Measurements from ENCODE around the gene CRYZL1. TPM values are rescaled to one million over a fixed set of nuclear protein-coding genes. Genes with fewer than 3 reads are reported as not detected.

The CRYZL1 gene
- total and polyA plus RNA-seq, 9 donors, result 21.2 to 35.9 (median 29.9) TPM

DNA sequence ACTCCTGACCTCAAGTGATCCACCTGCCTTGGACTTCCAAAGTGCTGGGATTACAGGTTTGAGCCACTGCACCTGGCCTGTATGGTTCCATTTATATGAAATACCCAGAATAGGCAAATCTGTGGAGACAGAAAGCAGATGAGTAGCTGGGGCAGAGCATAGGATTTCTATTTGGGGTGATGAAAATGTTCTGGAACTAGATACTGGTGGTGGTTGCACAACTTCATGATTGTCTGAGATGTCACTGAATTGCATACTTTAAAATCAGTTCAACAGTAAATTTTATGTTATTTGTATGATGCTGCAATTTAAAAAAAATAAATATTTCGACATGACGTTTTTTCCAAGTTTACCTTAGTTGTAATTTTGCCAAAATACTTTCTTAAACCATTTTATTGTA, 24.6 kb upstream of the CRYZL1 start:
- WGBS (ENCODE audit: insufficient coverage), result no CpG with 5 or more reads among the region's 2 CpGs

DNA sequence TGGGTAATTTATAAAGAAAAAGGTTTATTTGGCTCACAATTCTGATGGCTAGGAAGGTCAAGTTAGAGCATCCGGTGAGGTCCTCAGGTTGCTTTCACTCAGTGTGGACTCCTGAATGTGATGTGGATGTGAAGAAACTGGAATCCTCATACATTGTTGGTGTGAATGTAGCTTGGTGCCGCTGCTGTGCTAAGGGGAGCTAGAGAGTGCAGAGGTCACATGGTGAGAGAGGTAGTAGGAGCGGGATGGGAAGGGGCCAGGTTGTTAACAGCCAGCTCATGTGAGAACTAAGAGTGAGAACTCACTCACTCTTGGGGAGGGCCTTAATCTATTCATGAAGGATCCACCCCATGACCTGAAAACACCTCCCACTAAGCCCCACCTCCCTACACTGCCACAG, 22.6 kb upstream of the CRYZL1 start:
- WGBS (ENCODE audit: insufficient coverage), result 91% methylated on average over 1 of the region's 3 CpGs
- H3K9me3 ChIP-seq (replicated peaks; ENCODE audit: control insufficient read depth, low read depth, low read length), result no peaks in the 10 kb centered on the region

More for the DNA sequence above, 24.6 kb upstream of the CRYZL1 start:
- Histone ChIP-seq H3K4me1 (ENCODE audit: control insufficient read depth, insufficient read depth, low read length) (peaks cover 5% of the 10 kb centered on the region), H3K9me3 (replicated peaks; ENCODE audit: control insufficient read depth, low read depth, low read length) (no peaks in the 10 kb centered on the region), H3K36me3 (ENCODE audit: control insufficient read depth, insufficient read depth, low read length) (no peaks in the 10 kb centered on the region), H3K27ac (ENCODE audit: low read length) (no peak overlapping the region), H3K4me3 (ENCODE audit: low read length) (no peak overlapping the region), H3K27me3 (ENCODE audit: control insufficient read depth, insufficient read depth, low read length) (no peaks in the 10 kb centered on the region)
- no peak for DNase-seq

DNA sequence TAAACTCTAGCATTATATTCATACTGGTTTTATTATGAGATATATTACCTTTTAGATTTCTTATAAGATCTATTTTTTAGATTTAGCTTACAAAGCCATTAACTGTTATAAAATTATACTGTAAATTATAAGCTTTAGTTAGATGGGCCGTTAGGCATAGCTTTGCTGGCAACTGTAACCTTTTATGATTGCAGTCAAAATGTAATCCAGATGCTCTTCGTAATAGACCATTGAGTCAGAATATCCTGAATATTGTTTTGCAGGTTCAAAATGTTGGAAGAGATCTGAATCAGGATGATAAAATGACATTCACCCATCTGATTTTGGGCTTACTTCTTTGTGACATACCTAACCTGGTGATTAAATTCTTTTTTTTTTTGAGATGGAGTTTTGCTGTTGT, 21.7 kb upstream of the CRYZL1 start:
- Histone ChIP-seq H3K27ac (ENCODE audit: low read length) (no peak overlapping the region), H3K4me1 (ENCODE audit: control insufficient read depth, insufficient read depth, low read length) (peaks cover 2% of the 10 kb centered on the region), H3K4me3 (ENCODE audit: low read length) (no peak overlapping the region), H3K9me3 (replicated peaks; ENCODE audit: control insufficient read depth, low read depth, low read length) (no peaks in the 10 kb centered on the region), H3K36me3 (ENCODE audit: control insufficient read depth, insufficient read depth, low read length) (no peaks in the 10 kb centered on the region), H3K27me3 (ENCODE audit: control insufficient read depth, insufficient read depth, low read length) (no peaks in the 10 kb centered on the region)
- DNase-seq, result no peak
- WGBS (ENCODE audit: insufficient coverage), result no CpG with 5 or more reads among the region's 2 CpGs

More for the DNA sequence above, 22.6 kb upstream of the CRYZL1 start:
- H3K27ac ChIP-seq (ENCODE audit: low read length), result no peak overlapping the region
- no peaks in the 10 kb centered on the region for H3K36me3 ChIP-seq (ENCODE audit: control insufficient read depth, insufficient read depth, low read length)
- peaks cover 5% of the 10 kb centered on the region for H3K4me1 ChIP-seq (ENCODE audit: control insufficient read depth, insufficient read depth, low read length)
- no peak overlapping the region for H3K4me3 ChIP-seq (ENCODE audit: low read length)
- no peaks in the 10 kb centered on the region for H3K27me3 ChIP-seq (ENCODE audit: control insufficient read depth, insufficient read depth, low read length)
- no peak for DNase-seq

DNA sequence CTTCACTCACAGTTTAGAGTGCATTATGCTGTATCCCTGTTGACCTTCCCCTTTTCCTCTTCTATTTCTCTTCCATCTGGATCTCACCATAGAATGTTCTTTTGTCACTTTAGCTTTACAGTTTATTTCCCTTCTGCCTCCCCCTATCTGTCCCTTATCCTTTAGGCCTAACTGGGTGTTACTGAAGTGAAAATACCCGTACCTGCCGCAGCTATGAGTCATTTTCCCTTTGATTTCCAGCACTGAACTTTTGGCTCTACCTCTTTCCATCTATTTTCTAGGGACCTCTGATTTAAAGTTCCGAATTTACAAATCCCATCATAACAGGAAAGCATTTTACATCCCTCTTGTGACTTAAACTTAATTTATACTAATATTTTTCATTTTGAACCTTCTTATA, 20.5 kb upstream of the CRYZL1 start:
- Histone ChIP-seq H3K9me3 (replicated peaks; ENCODE audit: control insufficient read depth, low read depth, low read length) (no peaks in the 10 kb centered on the region), H3K36me3 (ENCODE audit: control insufficient read depth, insufficient read depth, low read length) (no peaks in the 10 kb centered on the region), H3K4me1 (ENCODE audit: control insufficient read depth, insufficient read depth, low read length) (no peaks in the 10 kb centered on the region), H3K4me3 (ENCODE audit: low read length) (no peak overlapping the region), H3K27me3 (ENCODE audit: control insufficient read depth, insufficient read depth, low read length) (no peaks in the 10 kb centered on the region), H3K27ac (ENCODE audit: low read length) (no peak overlapping the region)
- DNase-seq, result no peak
- WGBS (ENCODE audit: insufficient coverage), result no CpG with 5 or more reads among the region's 3 CpGs

DNA sequence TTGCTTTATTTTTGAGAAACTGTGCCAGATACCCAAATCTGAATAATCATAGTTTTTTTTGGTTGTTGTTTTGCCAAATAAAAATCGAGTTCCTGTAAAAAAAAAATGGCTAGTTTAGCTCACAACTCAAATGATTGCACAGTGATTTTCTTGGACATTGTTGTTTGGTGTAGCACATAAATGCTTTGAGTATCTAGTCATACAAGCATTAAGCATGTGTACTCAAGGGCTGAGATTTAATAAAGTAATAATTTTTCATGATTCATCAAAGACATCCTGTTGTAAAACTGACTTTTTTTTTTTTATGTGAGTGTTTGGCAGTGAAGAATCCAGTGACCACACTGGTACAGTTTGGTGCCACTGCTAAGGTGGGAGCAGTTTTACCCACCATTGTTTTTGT, 19.6 kb upstream of the CRYZL1 start:
- Histone ChIP-seq H3K36me3 (ENCODE audit: control insufficient read depth, insufficient read depth, low read length) (no peaks in the 10 kb centered on the region), H3K27ac (ENCODE audit: low read length) (no peak overlapping the region), H3K9me3 (replicated peaks; ENCODE audit: control insufficient read depth, low read depth, low read length) (no peaks in the 10 kb centered on the region), H3K4me3 (ENCODE audit: low read length) (no peak overlapping the region), H3K4me1 (ENCODE audit: control insufficient read depth, insufficient read depth, low read length) (no peaks in the 10 kb centered on the region), H3K27me3 (ENCODE audit: control insufficient read depth, insufficient read depth, low read length) (no peaks in the 10 kb centered on the region)
- WGBS (ENCODE audit: insufficient coverage), result no CpG with 5 or more reads among the region's 1 CpG
- DNase-seq, result no peak

DNA sequence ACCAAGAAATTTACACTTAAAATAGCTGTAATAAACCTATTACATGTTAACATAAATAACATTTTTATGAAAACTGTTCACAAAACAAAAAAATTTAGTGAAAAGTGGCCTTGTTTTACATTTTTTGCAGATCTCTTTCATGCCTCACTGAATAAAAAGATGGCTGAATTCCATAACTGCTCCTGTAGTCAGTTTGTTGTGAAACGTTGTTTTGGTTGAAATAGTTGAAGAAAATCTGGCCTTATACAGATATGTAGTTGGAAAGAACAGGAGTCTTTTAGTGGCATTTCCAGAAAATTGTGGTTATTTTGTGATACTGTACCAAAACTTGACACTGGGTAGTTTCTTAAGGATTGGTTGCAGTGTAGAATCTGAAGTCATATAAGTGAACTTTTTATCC, 18.9 kb upstream of the CRYZL1 start:
- H3K4me1 ChIP-seq (ENCODE audit: control insufficient read depth, insufficient read depth, low read length), result no peaks in the 10 kb centered on the region
- H3K27me3 ChIP-seq (ENCODE audit: control insufficient read depth, insufficient read depth, low read length), result no peaks in the 10 kb centered on the region
- DNase-seq, result no peak
- no peak overlapping the region for H3K4me3 ChIP-seq (ENCODE audit: low read length)
- 75% methylated on average over 1 of the region's 1 CpG for WGBS (ENCODE audit: insufficient coverage)
- no peaks in the 10 kb centered on the region for H3K9me3 ChIP-seq (replicated peaks; ENCODE audit: control insufficient read depth, low read depth, low read length)
- H3K36me3 ChIP-seq (ENCODE audit: control insufficient read depth, insufficient read depth, low read length), result no peaks in the 10 kb centered on the region
- no peak overlapping the region for H3K27ac ChIP-seq (ENCODE audit: low read length)

DNA sequence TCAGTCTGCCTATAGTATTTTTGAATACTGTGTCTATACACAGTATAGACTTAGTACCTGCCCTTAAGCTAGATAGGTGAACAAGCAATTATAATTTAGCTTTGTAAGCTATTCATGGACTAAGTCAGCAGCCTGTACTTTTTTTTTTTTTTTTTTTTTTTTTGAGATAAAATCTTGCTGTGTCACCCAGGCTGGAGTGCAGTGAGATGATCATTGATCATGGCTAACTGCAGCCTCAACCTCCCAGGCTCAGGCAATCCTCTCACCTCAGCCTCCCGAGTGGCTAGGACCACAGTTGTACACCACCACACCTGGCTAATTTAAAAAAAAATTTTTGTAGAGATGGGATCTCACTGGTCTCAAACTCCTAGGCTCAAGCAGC, 18.0 kb upstream of the CRYZL1 start:
- H3K4me1 ChIP-seq (ENCODE audit: control insufficient read depth, insufficient read depth, low read length), result no peaks in the 10 kb centered on the region

DNA sequence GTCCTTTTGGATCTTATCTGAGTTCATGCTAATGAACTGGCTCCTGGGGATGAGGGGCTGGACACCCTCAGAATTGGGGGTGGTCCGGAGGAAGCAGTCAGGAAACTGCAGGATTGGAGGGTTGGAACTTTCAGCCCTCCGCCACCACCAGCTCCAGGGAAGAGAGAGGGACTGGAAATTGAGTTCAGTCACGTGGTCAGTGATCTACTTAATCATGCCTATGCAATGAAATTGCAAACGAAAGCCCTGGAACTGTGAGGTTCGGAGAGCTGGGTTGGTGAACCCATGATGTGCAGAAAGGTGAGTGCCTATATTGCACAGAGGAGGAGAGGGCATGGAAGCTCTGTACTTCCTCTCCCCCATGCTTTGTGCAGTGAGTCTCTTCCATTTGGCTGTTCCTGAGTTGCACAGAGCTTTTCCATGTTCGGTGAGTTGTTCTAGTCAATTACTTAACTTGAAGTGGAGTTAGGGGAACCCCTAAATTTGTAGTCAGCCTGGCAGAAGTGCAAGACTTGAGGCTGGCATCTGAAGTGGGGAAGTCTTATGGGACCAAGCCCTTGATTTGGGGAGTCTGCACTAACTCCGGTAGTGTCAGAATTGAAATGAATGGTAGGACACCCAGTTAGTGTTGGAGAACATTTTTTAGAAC, 17.5 kb upstream of the CRYZL1 start:
- peaks cover under 1% of the 10 kb centered on the region for H3K36me3 ChIP-seq (ENCODE audit: control insufficient read depth, insufficient read depth, low read length)
- H3K4me3 ChIP-seq (ENCODE audit: low read length), result no peak overlapping the region
- WGBS (ENCODE audit: insufficient coverage), result 93% methylated on average over 5 of the region's 7 CpGs
- DNase-seq, result no peak
- no peaks in the 10 kb centered on the region for H3K9me3 ChIP-seq (replicated peaks; ENCODE audit: control insufficient read depth, low read depth, low read length)
- no peak overlapping the region for H3K27ac ChIP-seq (ENCODE audit: low read length)
- H3K27me3 ChIP-seq (ENCODE audit: control insufficient read depth, insufficient read depth, low read length), result no peaks in the 10 kb centered on the region
- no peaks in the 10 kb centered on the region for H3K4me1 ChIP-seq (ENCODE audit: control insufficient read depth, insufficient read depth, low read length)

More for the DNA sequence above, 18.0 kb upstream of the CRYZL1 start:
- no peaks in the 10 kb centered on the region for H3K9me3 ChIP-seq (replicated peaks; ENCODE audit: control insufficient read depth, low read depth, low read length)
- H3K4me3 ChIP-seq (ENCODE audit: low read length), result no peak overlapping the region
- H3K27me3 ChIP-seq (ENCODE audit: control insufficient read depth, insufficient read depth, low read length), result no peaks in the 10 kb centered on the region
- WGBS (ENCODE audit: insufficient coverage), result no CpG with 5 or more reads among the region's 1 CpG
- no peak for DNase-seq
- no peaks in the 10 kb centered on the region for H3K36me3 ChIP-seq (ENCODE audit: control insufficient read depth, insufficient read depth, low read length)
- no peak overlapping the region for H3K27ac ChIP-seq (ENCODE audit: low read length)

DNA sequence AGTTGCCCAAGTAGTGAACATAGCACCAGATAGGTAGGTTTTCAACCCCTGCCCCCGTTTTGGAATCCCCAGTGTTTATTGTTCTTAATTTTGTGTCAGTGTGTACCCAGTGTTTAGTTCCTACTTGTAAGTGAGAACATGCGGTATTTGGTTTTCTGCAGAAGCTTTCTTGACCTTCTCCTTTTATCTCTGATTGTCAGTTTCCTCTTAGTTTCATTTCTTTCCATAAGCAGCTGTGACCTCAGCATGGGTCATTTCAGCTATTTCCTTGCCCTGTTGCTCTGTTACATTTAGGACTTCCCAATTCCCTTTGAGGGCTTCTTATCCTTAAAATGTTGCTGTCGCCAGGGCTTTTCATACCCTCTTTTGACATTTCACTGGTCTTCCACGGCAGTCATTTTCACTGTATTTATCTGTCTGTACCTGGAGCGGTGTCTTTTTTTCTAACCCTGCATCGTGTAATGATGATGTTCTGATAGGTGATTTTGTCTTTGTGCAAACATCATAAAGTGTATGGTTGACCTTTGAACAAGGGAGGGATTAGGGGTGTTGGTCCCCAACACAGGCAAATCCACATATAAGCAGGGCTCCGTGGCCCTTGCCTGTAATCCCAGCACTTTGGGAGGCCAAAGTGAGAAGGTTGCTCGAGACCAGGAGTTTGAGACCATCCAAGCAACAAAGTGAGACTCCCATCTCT, 15.7 kb upstream of the CRYZL1 start:
- H3K4me1 ChIP-seq (ENCODE audit: control insufficient read depth, insufficient read depth, low read length), result no peaks in the 10 kb centered on the region

DNA sequence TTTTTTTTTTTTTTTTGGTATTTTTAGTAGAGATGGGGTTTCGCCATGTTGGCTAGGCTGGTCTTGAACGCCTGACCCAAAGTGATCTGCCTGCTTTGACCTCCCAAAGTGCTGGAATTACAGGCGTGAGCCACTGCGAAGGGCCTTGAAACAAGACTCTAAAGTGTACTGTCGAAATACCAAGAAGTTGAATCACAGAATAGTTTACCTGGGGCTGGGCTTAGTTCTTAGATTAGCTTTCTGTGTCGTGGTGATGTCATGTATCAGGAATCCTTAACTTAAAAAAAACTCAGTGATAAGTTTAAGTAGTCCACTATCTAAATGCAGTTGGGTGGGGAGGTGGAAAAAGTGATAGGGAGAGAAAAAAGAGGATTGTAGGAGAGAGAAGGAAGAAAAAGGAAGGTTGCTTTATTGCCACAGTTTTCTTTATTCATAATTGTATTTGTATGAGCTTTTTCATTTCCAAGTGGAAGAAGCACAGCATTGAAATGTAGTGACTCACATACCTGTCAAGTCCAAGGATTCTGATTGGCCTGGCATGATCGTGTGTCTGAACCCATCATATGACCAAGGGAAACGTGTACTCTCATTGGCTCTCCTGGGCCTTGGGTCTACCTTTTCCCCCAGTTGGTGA, 14.2 kb upstream of the CRYZL1 start:
- Histone ChIP-seq H3K4me1 (ENCODE audit: control insufficient read depth, insufficient read depth, low read length) (peaks cover 7% of the 10 kb centered on the region), H3K9me3 (replicated peaks; ENCODE audit: control insufficient read depth, low read depth, low read length) (no peaks in the 10 kb centered on the region), H3K27ac (ENCODE audit: low read length) (no peak overlapping the region), H3K4me3 (ENCODE audit: low read length) (no peak overlapping the region), H3K36me3 (ENCODE audit: control insufficient read depth, insufficient read depth, low read length) (peaks cover 2% of the 10 kb centered on the region), H3K27me3 (ENCODE audit: control insufficient read depth, insufficient read depth, low read length) (no peaks in the 10 kb centered on the region)
- no peak for DNase-seq
- 93% methylated on average over 5 of the region's 8 CpGs for WGBS (ENCODE audit: insufficient coverage)

More for the DNA sequence above, 15.7 kb upstream of the CRYZL1 start:
- Histone ChIP-seq H3K27me3 (ENCODE audit: control insufficient read depth, insufficient read depth, low read length) (no peaks in the 10 kb centered on the region), H3K27ac (ENCODE audit: low read length) (peak overlapping the region; percentile 13), H3K9me3 (replicated peaks; ENCODE audit: control insufficient read depth, low read depth, low read length) (no peaks in the 10 kb centered on the region), H3K4me3 (ENCODE audit: low read length) (no peak overlapping the region), H3K36me3 (ENCODE audit: control insufficient read depth, insufficient read depth, low read length) (peaks cover 2% of the 10 kb centered on the region)
- WGBS (ENCODE audit: insufficient coverage), result no CpG with 5 or more reads among the region's 8 CpGs
- DNase-seq, result peak; percentile 71
